H1 (cell line): ENCODE data around the gene CERCAM. TPM values are rescaled to one million over a fixed set of nuclear protein-coding genes. Genes with fewer than 3 reads are reported as not detected.
A peak's percentile ranks its signal among the peaks of the same experiment; 100 is the strongest.

Source experiments
- CTCF ChIA-PET: fragments of 300-600 bp; sonication (Branson Sonifier 250); formaldehyde crosslinking; loops from one replicate; lab custom pipeline; 2021; ENCODE audit not compliant: partially characterized antibody; lab: Charles Lee
- POLR2A ChIA-PET: fragments of 300-600 bp; sonication (Branson Sonifier 250); formaldehyde crosslinking; loops from one replicate; lab custom pipeline; 2021; ENCODE audit warnings: inconsistent platforms; ENCODE audit not compliant: partially characterized antibody; lab: Charles Lee
- DNase-seq, 2 experiments: peaks; one replicate each; pipeline versions ENCODE4 v3.0.0 to v3.0.0-alpha.2; 2010 to 2022; ENCODE audit warnings: low spot score in 2 of 2, low read depth in 1 of 2, mixed read lengths in 1 of 2
- FAIRE-seq: peaks from 2 replicates; lab custom pipeline; 2011; peaks lifted over from hg19 to GRCh38; lab: Jason Lieb, UNC
- H2AFZ ChIP-seq: 2 replicates; pipeline ENCODE4 v1.8.1; 2012; ENCODE audit warnings: low read length, inconsistent platforms
- H2AK5ac ChIP-seq: 2 replicates; pipeline ENCODE4 v1.6.1; 2013; ENCODE audit warnings: low read depth, low read length
- H2BK120ac ChIP-seq: replicated peaks from 2 replicates; pipeline ENCODE3; 2013; ENCODE audit warnings: low read depth, low read length, inconsistent platforms
- H2BK12ac ChIP-seq: 2 replicates; pipeline ENCODE4 v1.6.1; 2013; ENCODE audit warnings: low read depth, low read length
- H2BK15ac ChIP-seq: 2 replicates; pipeline ENCODE4 v1.6.1; 2013; ENCODE audit warnings: low read length
- H2BK20ac ChIP-seq: 2 replicates; pipeline ENCODE4 v1.6.1; 2013; ENCODE audit warnings: low read length
- H2BK5ac ChIP-seq: 2 replicates; pipeline ENCODE4 v1.6.1; 2013; ENCODE audit warnings: low read depth, low read length
- H3K14ac ChIP-seq: 2 replicates; pipeline ENCODE4 v1.6.1; 2013; ENCODE audit warnings: inconsistent platforms; ENCODE audit not compliant: insufficient read length
- H3K18ac ChIP-seq: 2 replicates; pipeline ENCODE4 v1.6.1; 2013; ENCODE audit warnings: low read length; ENCODE audit errors: extremely low read depth
- H3K23ac ChIP-seq: 2 replicates; pipeline ENCODE4 v1.6.1; 2013; ENCODE audit warnings: inconsistent platforms; ENCODE audit not compliant: insufficient read length
- H3K23me2 ChIP-seq: 2 replicates; pipeline ENCODE4 v1.6.1; 2013; ENCODE audit warnings: low read depth, low read length
- H3K27ac ChIP-seq: 2 replicates; pipeline ENCODE4 v1.6.1; 2011; ENCODE audit warnings: low read depth, low read length, inconsistent platforms
- H3K27me3 ChIP-seq, 4 experiments: replicated peaks in 1 of 4; 1 replicate in 1 of 4; 2 replicates in 3 of 4; pipeline versions ENCODE4 v1.6.1 to v1.8.1; 2011 to 2013; ENCODE audit warnings: low read length in 3 of 4, mild to moderate bottlenecking in 3 of 4, inconsistent platforms in 2 of 4, mixed read lengths in 2 of 4, moderate library complexity in 1 of 4; ENCODE audit not compliant: control insufficient read depth in 3 of 4, insufficient read depth in 3 of 4; ENCODE audit errors: extremely low read depth in 1 of 4
- H3K36me3 ChIP-seq, 4 experiments: 2 replicates each; pipeline versions ENCODE4 v1.6.1 to v1.8.1; 2011 to 2013; ENCODE audit warnings: mild to moderate bottlenecking in 4 of 4, low read length in 3 of 4, moderate library complexity in 2 of 4, control low read depth in 1 of 4, inconsistent platforms in 1 of 4; ENCODE audit not compliant: insufficient read depth in 4 of 4, control insufficient read depth in 2 of 4
- H3K4ac ChIP-seq: replicated peaks from 2 replicates; pipeline ENCODE3; 2013; ENCODE audit warnings: low read length, low read depth, mixed read lengths, inconsistent platforms; ENCODE audit not compliant: insufficient read length
- H3K4me1 ChIP-seq, 4 experiments: replicated peaks in 1 of 4; 1 replicate in 1 of 4; 2 replicates in 3 of 4; pipeline versions ENCODE4 v1.6.1 to v1.8.1; 2011 to 2013; ENCODE audit warnings: low read length in 3 of 4, inconsistent platforms in 2 of 4, mixed read lengths in 1 of 4; ENCODE audit not compliant: insufficient read depth in 4 of 4, control insufficient read depth in 3 of 4
- H3K4me2 ChIP-seq, 2 experiments: 2 replicates each; pipeline versions ENCODE4 v1.6.1 to v1.8.1; 2011 to 2013; ENCODE audit warnings: low read depth in 2 of 2, low read length in 2 of 2, control low read depth in 1 of 2, inconsistent platforms in 1 of 2, mild to moderate bottlenecking in 1 of 2; ENCODE audit not compliant: insufficient read depth in 1 of 2
- H3K4me3 ChIP-seq, 4 experiments: fragments of 200-600, 300-600 bp in 1 of 4; sonication (generic), shearing (Covaris generic), sonication (Bioruptor Twin) in 1 of 4; 2 replicates each; pipeline versions ENCODE4 v1.5.1 to v1.8.1; 2011 to 2016; ENCODE audit warnings: low read length in 4 of 4, low read depth in 3 of 4, control low read depth in 2 of 4, inconsistent platforms in 2 of 4, mild to moderate bottlenecking in 2 of 4, mixed read lengths in 1 of 4, moderate library complexity in 1 of 4; ENCODE audit not compliant: insufficient read depth in 2 of 4; ENCODE audit errors: extremely low read depth in 1 of 4
- H3K56ac ChIP-seq: replicated peaks from 2 replicates; pipeline ENCODE3; 2013; ENCODE audit warnings: low read depth, mild to moderate bottlenecking, mixed read lengths, low read length, inconsistent platforms; ENCODE audit not compliant: insufficient read length
- H3K79me1 ChIP-seq: 2 replicates; pipeline ENCODE4 v1.6.1; 2013; ENCODE audit warnings: low read depth, low read length, control low read depth
- H3K79me2 ChIP-seq, 2 experiments: 2 replicates each; pipeline versions ENCODE4 v1.6.1 to v1.8.1; 2012 to 2013; ENCODE audit warnings: low read length in 2 of 2, mild to moderate bottlenecking in 2 of 2, inconsistent platforms in 1 of 2; ENCODE audit not compliant: insufficient read depth in 2 of 2, control insufficient read depth in 1 of 2
- H3K9ac ChIP-seq, 4 experiments: replicated peaks in 1 of 4; 1 replicate in 1 of 4; 2 replicates in 3 of 4; pipeline versions ENCODE4 v1.6.1 to v1.8.1; 2011 to 2013; ENCODE audit warnings: low read depth in 3 of 4, low read length in 3 of 4, control low read depth in 2 of 4, mild to moderate bottlenecking in 2 of 4, moderate library complexity in 2 of 4, inconsistent platforms in 1 of 4; ENCODE audit errors: extremely low read depth in 1 of 4
- H3K9me3 ChIP-seq, 2 experiments: 2 replicates each; pipeline versions ENCODE4 v1.6.1 to v1.8.1; 2012 to 2013; ENCODE audit warnings: mild to moderate bottlenecking in 2 of 2, moderate library complexity in 2 of 2, control low read depth in 1 of 2, inconsistent platforms in 1 of 2, low read depth in 1 of 2, low read length in 1 of 2, mixed read lengths in 1 of 2; ENCODE audit not compliant: insufficient read depth in 2 of 2
- H4K20me1 ChIP-seq, 2 experiments: replicated peaks in 1 of 2; 2 replicates each; pipeline versions ENCODE3 to v1.8.1; 2011 to 2013; ENCODE audit warnings: inconsistent platforms in 2 of 2, low read length in 2 of 2, mild to moderate bottlenecking in 1 of 2; ENCODE audit not compliant: insufficient read depth in 2 of 2, control insufficient read depth in 1 of 2
- H4K5ac ChIP-seq: 2 replicates; pipeline ENCODE4 v1.6.1; 2013; ENCODE audit warnings: low read length, low read depth, mixed read lengths, inconsistent platforms; ENCODE audit not compliant: insufficient read length
- H4K8ac ChIP-seq: 2 replicates; pipeline ENCODE4 v1.8.0; 2013; ENCODE audit warnings: mild to moderate bottlenecking, moderate library complexity, low read length, inconsistent platforms; ENCODE audit not compliant: insufficient read depth; ENCODE audit errors: extremely low read depth
- H4K91ac ChIP-seq: replicated peaks from 2 replicates; pipeline ENCODE3; 2013; ENCODE audit warnings: low read length, mixed read lengths, inconsistent platforms; ENCODE audit not compliant: insufficient read length
- BCL11A ChIP-seq, 2 experiments: IDR thresholded peaks; one replicate each; pipeline ENCODE4 v1.6.1; 2011; ENCODE audit warnings: low read depth in 2 of 2, low read length in 2 of 2, mild to moderate bottlenecking in 2 of 2
- CHD2 ChIP-seq: IDR thresholded peaks from 2 replicates; pipeline ENCODE4 v1.6.1; 2012; ENCODE audit warnings: low read length, improper control_type of control experiment
- HDAC2 ChIP-seq, 2 experiments: fragments of 300-600 bp in 1 of 2; sonication (generic) in 1 of 2; IDR thresholded peaks; 2 replicates each; pipeline ENCODE4 v1.6.1; 2011 to 2012; ENCODE audit warnings: low read depth in 2 of 2, low read length in 2 of 2, mild to moderate bottlenecking in 2 of 2, moderate library complexity in 2 of 2, borderline replicate concordance in 1 of 2, inconsistent platforms in 1 of 2
- HDAC6 ChIP-seq: IDR thresholded peaks from one replicate; pipeline ENCODE4 v1.7.1; 2012; ENCODE audit warnings: low read depth, mild to moderate bottlenecking, inconsistent platforms, low read length, moderate library complexity
- KDM1A ChIP-seq: fragments of 200-600, 300-600 bp; sonication (generic); IDR thresholded peaks from 2 replicates; pipeline ENCODE4 v1.7.1; 2016; ENCODE audit warnings: mild to moderate bottlenecking, low read length, borderline replicate concordance
- KDM4A ChIP-seq: IDR thresholded peaks from one replicate; pipeline ENCODE4 v1.7.1; 2012; ENCODE audit warnings: low read depth, mild to moderate bottlenecking, moderate library complexity, low read length, inconsistent platforms; ENCODE audit not compliant: severe bottlenecking
- MAX ChIP-seq: IDR thresholded peaks from 2 replicates; pipeline ENCODE4 v1.6.1; 2012; ENCODE audit warnings: inconsistent platforms
- POLR2A ChIP-seq, 2 experiments: IDR thresholded peaks; 1 replicate in 1 of 2; 2 replicates in 1 of 2; pipeline ENCODE4 v1.6.1; 2011; ENCODE audit warnings: low read depth in 2 of 2, low read length in 2 of 2, mild to moderate bottlenecking in 2 of 2; ENCODE audit errors: control extremely low read depth in 1 of 2
- SP4 ChIP-seq: IDR thresholded peaks from 2 replicates; pipeline ENCODE4 v1.6.1; 2012; ENCODE audit warnings: low read length, inconsistent platforms
- SRF ChIP-seq: IDR thresholded peaks from 2 replicates; pipeline ENCODE4 v1.6.1; 2011; ENCODE audit warnings: mild to moderate bottlenecking, low read depth, low read length, moderate library complexity
- TAF7 ChIP-seq: optimal IDR thresholded peaks from 2 replicates; pipeline ENCODE3; 2011; ENCODE audit warnings: low read depth, mild to moderate bottlenecking, inconsistent platforms, low read length, moderate library complexity, borderline replicate concordance
- TEAD4 ChIP-seq: IDR thresholded peaks from 2 replicates; pipeline ENCODE4 v1.6.1; 2012; ENCODE audit warnings: low read depth, low read length, inconsistent platforms, mixed read lengths
- WGBS, 2 experiments: shearing (Covaris generic) in 1 of 2; methylation state at CpG; one replicate each; pipeline versions ENCODE4 v1.1.6 to v1.1.7; 2013 to 2015; ENCODE audit warnings: low lambda C conversion rate in 2 of 2, mixed read lengths in 2 of 2, inconsistent platforms in 1 of 2, low coverage in 1 of 2, missing lambda C conversion rate in 1 of 2; ENCODE audit not compliant: insufficient replicate concordance in 2 of 2, insufficient coverage in 1 of 2, insufficient read length in 1 of 2; ENCODE audit errors: extremely low coverage in 1 of 2, missing lambda C conversion rate in 1 of 2; 5-methylcytosine and 5-hydroxymethylcytosine counted together
- polyA plus RNA-seq, 7 experiments: library from polyadenylated mRNA; depleted of rRNA in 3 of 7; stranded (reverse) in 5 of 7; unstranded in 2 of 7; fragments of >200 nt in 5 of 7; fragments of 200-250 nt in 2 of 7; gene quantifications; 1 replicate in 5 of 7; 2 replicates in 1 of 7; 4 replicates in 1 of 7; pipeline versions ENCODE4 v1.2.1 to v1.2.3, GENCODE V29; 2011 to 2013; ENCODE audit warnings: missing spikeins in 2 of 7, mixed read lengths in 2 of 7
- total RNA-seq: library from RNA; stranded (reverse); fragmentation: NEBNext Ultra II Directional; extraction: Animal tissue kit (Norgen Biotek cat#: 25700); gene quantifications from 2 replicates; pipeline ENCODE4 v1.2.1, GENCODE V29; 2021

The CERCAM gene
- total and polyA plus RNA-seq, 2 of the 8 experiments (the other 6 are each of a cell fraction or from before 2014, with no cell fraction given): 3.1 to 5.2 TPM

DNA sequence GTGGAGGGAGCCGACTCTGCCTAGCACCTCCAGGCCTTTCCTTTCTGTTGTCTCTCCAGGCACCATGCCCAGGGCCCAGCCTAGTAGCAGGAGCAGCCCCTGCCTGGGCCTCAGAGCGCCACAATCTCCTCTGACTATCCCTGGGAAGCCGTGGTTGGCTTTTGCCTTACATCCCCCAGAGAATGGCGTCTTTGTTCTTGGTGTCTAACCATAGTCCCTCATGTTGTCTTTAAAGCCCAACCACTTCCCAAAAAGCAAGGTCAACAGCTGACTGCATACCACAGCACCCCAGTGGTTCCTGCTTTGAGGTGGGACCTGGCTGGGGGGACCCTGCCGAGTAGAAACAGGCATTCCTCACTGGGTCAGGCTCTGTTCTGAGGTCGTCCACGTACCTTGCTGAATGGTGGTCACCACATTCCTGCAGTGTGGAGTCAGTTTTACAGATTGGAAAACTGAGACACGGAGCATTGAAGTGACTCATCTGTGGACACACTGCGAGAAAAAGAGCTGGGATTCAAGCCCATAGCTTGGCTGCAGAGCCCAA is 13.7 kb upstream of the CERCAM start:
- POLR2A ChIA-PET: interaction anchor here (0.6 to 4.8 kb wide), 8 partner anchors 10 to 68 kb away, joined by 3 to 27 read pairs (median 4); partner anchors contain the start of gene URM1
- H3K27me3 ChIP-seq: peaks cover 77 to 97% (median 90%) of the 10 kb centered on the region in 4 experiments

More for the DNA sequence above, 13.7 kb upstream of the CERCAM start:
- no peak for TF ChIP-seq SRF
- TF ChIP-seq KDM4A: no peak
- no peak for TF ChIP-seq CHD2
- TF ChIP-seq HDAC6: no peak
- no peak for TF ChIP-seq HDAC2 (IDR thresholded peaks at IDR 0.05; ENCODE audit: borderline replicate concordance in 1 of 2, low read depth in 2 of 2, low read length in 2 of 2)
- no peak for TF ChIP-seq BCL11A (IDR thresholded peaks at IDR 0.05; ENCODE audit: low read depth in 2 of 2, low read length in 2 of 2)
- TF ChIP-seq MAX: no peak
- no peak for TF ChIP-seq SP4
- TF ChIP-seq KDM1A: peak; percentile 48; the same call in 1 of the 2 replicates
- TF ChIP-seq POLR2A (IDR thresholded peaks at IDR 0.05; ENCODE audit: control extremely low read depth in 1 of 2, low read depth in 2 of 2, low read length in 2 of 2): no peak
- no peak for TF ChIP-seq TAF7
- TF ChIP-seq TEAD4: 0 out of 2 replicates have a peak, but pooled peaks have one; percentile 61
- no peak overlapping the region for H2BK20ac ChIP-seq
- FAIRE-seq: no peak
- H3K27ac ChIP-seq: no peak overlapping the region
- H3K4me1 ChIP-seq: peaks cover 15 to 41% (median 20%) of the 10 kb centered on the region in 4 experiments
- no peaks in the 10 kb centered on the region for H3K36me3 ChIP-seq
- no peak overlapping the region; the same call in 1 of the 2 replicates for H2BK15ac ChIP-seq
- H4K20me1 ChIP-seq: peaks cover 0 to 1% of the 10 kb centered on the region in 2 experiments
- H3K14ac ChIP-seq: no peak overlapping the region
- no peak overlapping the region for H3K9ac ChIP-seq
- H2AK5ac ChIP-seq: no peak overlapping the region
- H2BK12ac ChIP-seq: 0 out of 2 replicates have a peak overlapping the region, but pooled peaks have one; percentile 6
- CTCF ChIA-PET: interaction anchor here (1.3 to 15.7 kb wide), 9 partner anchors 10 to 112 kb away, joined by 4 to 544 read pairs (median 5); partner anchors contain the start of gene URM1
- H3K9me3 ChIP-seq: peaks cover 0 to 3% of the 10 kb centered on the region in 2 experiments; a peak in 1 of 4 replicates
- H3K79me1 ChIP-seq: no peaks in the 10 kb centered on the region
- no peak overlapping the region for H3K4me2 ChIP-seq
- no peak overlapping the region for H4K5ac ChIP-seq
- no peak overlapping the region for H2BK120ac ChIP-seq
- H3K79me2 ChIP-seq: no peaks in the 10 kb centered on the region
- H2BK5ac ChIP-seq: no peak overlapping the region
- DNase-seq: no peak
- H4K91ac ChIP-seq: no peak overlapping the region
- H3K18ac ChIP-seq: no peak overlapping the region
- no peaks in the 10 kb centered on the region for H3K23me2 ChIP-seq
- H3K4me3 ChIP-seq: no peak overlapping the region
- H3K23ac ChIP-seq: no peak overlapping the region
- no peak overlapping the region for H3K56ac ChIP-seq
- 90% methylated on average over 9 of the region's 9 CpGs; no CpG with 5 or more reads in 1 of the 2 experiments for WGBS, 2 experiments
- H2AFZ ChIP-seq: no peak overlapping the region
- no peak overlapping the region for H3K4ac ChIP-seq
- no peak overlapping the region for H4K8ac ChIP-seq
